Keratinocyte (primary cell): ENCODE measurements around the gene NIPAL4.

ENCODE experiments used
- EZH2 ChIP-seq: IDR thresholded peaks from one replicate; pipeline ENCODE4 v1.6.1; 2012; ENCODE audit warnings: inconsistent platforms, mild to moderate bottlenecking, low read length, moderate library complexity
- TF ChIP-seq, protein P1 (sequence below), 3 experiments: IDR thresholded peaks in 1 of 3; conservative IDR thresholded peaks in 1 of 3; optimal IDR thresholded peaks in 1 of 3; 2 replicates in 2 of 3; 3 replicates in 1 of 3; pipeline versions ENCODE3 to v1.5.1; 2011; ENCODE audit warnings: low read length in 3 of 3, mild to moderate bottlenecking in 3 of 3, moderate library complexity in 2 of 3, control low read depth in 1 of 3, inconsistent platforms in 1 of 3; ENCODE audit not compliant: insufficient read depth in 2 of 3; ENCODE audit errors: extremely low read depth in 1 of 3

- TF ChIP-seq, protein P1, sequence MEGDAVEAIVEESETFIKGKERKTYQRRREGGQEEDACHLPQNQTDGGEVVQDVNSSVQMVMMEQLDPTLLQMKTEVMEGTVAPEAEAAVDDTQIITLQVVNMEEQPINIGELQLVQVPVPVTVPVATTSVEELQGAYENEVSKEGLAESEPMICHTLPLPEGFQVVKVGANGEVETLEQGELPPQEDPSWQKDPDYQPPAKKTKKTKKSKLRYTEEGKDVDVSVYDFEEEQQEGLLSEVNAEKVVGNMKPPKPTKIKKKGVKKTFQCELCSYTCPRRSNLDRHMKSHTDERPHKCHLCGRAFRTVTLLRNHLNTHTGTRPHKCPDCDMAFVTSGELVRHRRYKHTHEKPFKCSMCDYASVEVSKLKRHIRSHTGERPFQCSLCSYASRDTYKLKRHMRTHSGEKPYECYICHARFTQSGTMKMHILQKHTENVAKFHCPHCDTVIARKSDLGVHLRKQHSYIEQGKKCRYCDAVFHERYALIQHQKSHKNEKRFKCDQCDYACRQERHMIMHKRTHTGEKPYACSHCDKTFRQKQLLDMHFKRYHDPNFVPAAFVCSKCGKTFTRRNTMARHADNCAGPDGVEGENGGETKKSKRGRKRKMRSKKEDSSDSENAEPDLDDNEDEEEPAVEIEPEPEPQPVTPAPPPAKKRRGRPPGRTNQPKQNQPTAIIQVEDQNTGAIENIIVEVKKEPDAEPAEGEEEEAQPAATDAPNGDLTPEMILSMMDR (optimal IDR thresholded peaks at IDR 0.05 in 1 of 3, IDR thresholded peaks at IDR 0.05 in 1 of 3, conservative IDR thresholded peaks at IDR 0.05 in 1 of 3; ENCODE audit: extremely low read depth in 1 of 3, insufficient read depth in 2 of 3, low read length in 3 of 3), result no peak
- TF ChIP-seq EZH2, result no peak
Measured at GRCh38 chr5:157491471-157491995, 31.5 kb downstream of the NIPAL4 start.
